ENCODE measurements around the gene TLK2.
A peak's percentile ranks its signal among the peaks of the same experiment; 100 is the strongest.

The TLK2 gene

DNA sequence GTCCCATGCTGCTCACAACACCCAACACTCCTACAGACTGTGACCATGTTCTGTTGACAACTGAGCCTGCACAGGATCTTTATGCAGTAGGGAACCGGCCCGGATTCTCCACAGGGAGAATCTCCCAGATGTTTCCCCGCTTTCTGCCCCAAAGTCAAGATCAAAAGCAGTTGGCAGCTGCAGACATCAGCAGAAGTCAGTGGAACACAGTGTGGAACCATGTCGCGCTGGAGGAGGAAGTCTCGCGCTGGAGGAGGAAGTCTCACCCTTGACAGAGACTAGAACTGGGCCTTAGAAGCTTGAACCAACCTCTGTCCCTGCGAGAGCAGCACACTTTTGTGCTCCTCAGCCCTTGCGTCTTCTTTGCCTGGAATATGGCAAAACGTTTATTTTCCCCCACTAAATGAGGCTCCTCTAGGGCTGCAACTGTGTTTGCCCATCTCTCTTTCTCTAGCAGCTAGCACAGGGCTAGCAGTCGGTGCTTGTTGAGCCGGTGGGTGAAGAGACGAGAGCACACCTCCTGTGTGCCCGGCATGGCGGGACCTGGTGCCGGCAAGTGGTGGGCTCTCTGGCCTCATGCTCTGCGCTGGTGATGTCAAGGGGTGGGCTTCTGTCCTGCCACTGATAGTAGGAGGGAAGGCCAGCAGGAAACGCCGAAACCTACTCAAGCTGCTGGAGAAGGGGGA lies 146.7 kb downstream of the TLK2 start:
- H3K9ac ChIP-seq (ENCODE audit: low read length), result no peak overlapping the region

DNA sequence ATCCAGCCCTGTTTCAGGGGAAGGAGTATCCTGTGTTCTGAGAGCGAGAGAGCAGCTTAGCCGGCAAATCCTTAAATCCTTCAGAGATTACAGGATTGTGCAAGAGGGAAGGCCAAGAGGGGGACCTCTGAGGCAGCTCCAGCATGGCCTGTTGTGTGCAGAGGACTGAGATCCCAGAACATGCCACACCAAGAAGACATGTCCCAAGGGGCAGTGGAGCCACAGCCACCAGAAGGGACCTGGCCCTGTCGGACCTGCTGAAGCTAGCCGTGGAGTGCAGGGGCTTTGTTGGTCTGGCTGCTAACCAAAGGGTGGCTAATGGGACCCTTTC lies 147.2 kb downstream of the TLK2 start:
- Histone ChIP-seq H3K4me1 (ENCODE audit: insufficient read depth, low read length) (peaks cover 16% of the 10 kb centered on the region), H3K27me3 (ENCODE audit: control insufficient read depth in 1 of 2, insufficient read depth in 2 of 2, low read length in 2 of 2) (peaks cover 0 to 32% of the 10 kb centered on the region in 2 donors), H3K36me3 (ENCODE audit: insufficient read depth, low read length) (no peaks in the 10 kb centered on the region), H3K9me3 (ENCODE audit: low read length) (no peaks in the 10 kb centered on the region), H3K27ac (ENCODE audit: low read depth, low read length) (no peak overlapping the region), H3K9ac (ENCODE audit: low read length) (no peak overlapping the region), H3K4me3 (ENCODE audit: low read depth in 1 of 2, low read length in 2 of 2) (no peak overlapping the region)

More for the DNA sequence above, 146.7 kb downstream of the TLK2 start:
- Histone ChIP-seq H3K4me1 (ENCODE audit: insufficient read depth, low read length) (peaks cover 14% of the 10 kb centered on the region), H3K9me3 (ENCODE audit: low read length) (no peaks in the 10 kb centered on the region), H3K4me3 (ENCODE audit: low read depth in 1 of 2, low read length in 2 of 2) (no peak overlapping the region), H3K27ac (ENCODE audit: low read depth, low read length) (no peak overlapping the region), H3K27me3 (ENCODE audit: control insufficient read depth in 1 of 2, insufficient read depth in 2 of 2, low read length in 2 of 2) (peaks cover 0 to 32% of the 10 kb centered on the region in 2 donors), H3K36me3 (ENCODE audit: insufficient read depth, low read length) (no peaks in the 10 kb centered on the region)

DNA sequence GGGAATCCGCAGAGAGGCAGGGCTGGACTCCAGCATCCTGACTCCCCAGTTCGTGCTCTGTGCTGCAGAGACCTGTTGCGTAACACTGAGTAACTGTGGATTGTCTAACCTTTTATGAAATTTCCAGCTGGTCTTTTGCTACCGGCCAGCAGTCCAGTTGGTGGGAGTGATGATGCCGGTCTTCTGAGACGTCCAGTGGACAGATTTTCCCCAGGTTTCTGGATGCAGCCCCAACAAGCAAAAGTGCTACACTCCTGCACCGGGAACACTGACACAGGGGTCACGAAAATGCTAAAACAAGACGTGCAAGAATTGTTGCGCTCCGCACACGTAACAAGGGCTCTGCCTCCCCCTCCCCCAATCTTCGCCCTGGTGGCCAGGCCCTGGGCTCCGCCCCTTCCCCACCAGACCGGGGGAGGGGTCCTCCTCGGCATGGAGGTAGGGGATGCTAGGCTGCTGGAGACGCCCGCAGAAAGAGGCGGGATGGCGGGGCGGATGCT lies 148.1 kb downstream of the TLK2 start:
- no peaks in the 10 kb centered on the region for H3K36me3 ChIP-seq (ENCODE audit: insufficient read depth, low read length)
- H3K4me3 ChIP-seq (ENCODE audit: low read depth in 1 of 2, low read length in 2 of 2), result peak overlapping the region; percentile 34 to 50
- peaks cover 16% of the 10 kb centered on the region for H3K4me1 ChIP-seq (ENCODE audit: insufficient read depth, low read length)
- H3K9me3 ChIP-seq (ENCODE audit: low read length), result no peaks in the 10 kb centered on the region
- H3K27ac ChIP-seq (ENCODE audit: low read depth, low read length), result peak overlapping the region; percentile 76
- no peak overlapping the region for H3K9ac ChIP-seq (ENCODE audit: low read length)
- peaks cover 0 to 32% of the 10 kb centered on the region in 2 donors for H3K27me3 ChIP-seq (ENCODE audit: control insufficient read depth in 1 of 2, insufficient read depth in 2 of 2, low read length in 2 of 2)

DNA sequence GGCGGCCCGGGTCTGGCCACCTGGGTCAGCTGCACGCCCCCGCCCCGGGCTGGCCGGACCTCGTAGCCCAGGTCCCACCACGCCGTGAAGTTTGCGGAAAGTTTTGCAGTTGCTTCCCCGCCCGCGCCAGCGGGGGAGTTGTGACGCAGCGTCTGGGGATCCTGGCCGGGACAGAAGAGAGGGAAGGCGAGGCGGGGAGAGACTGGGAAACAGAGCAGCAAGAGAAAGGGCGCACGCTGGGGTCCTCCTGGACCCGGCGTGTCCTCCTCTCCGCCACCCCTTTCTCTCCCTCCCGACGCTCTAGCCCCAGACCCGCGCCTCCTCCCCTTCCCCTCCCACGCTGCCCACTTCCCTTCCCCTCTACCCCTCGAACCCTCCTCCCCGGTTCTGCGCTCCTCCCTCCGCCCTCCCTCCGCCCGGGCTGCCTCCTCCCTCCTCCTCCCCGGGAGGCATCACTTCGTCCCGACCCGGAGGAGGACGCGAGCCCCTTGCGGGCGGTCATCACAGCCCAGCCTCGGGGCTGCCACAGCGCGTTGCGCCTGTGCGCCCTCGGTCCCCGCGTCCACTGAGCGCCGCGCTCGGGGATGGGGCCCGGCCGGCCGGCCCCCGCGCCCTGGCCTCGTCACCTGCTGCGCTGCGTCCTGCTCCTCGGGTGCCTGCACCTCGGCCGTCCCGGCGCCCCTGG lies 148.7 kb downstream of the TLK2 start, which contains the start of gene MRC2:
MRC2 (plus strand) TSS at position 452 of the 685 bp plus-strand sequence; CDS start at position 585, 133 bp downstream.
- no peaks in the 10 kb centered on the region for H3K9me3 ChIP-seq (ENCODE audit: low read length)
- H3K4me1 ChIP-seq (ENCODE audit: insufficient read depth, low read length), result peaks cover 16% of the 10 kb centered on the region
- peak within 1 kb of the TSS; percentile 76 for H3K27ac ChIP-seq (ENCODE audit: low read depth, low read length)
- H3K4me3 ChIP-seq (ENCODE audit: low read depth in 1 of 2, low read length in 2 of 2), result peak within 1 kb of the TSS; percentile 34 to 50
- no peak within 1 kb of the TSS for H3K9ac ChIP-seq (ENCODE audit: low read length)
- no peaks in the 10 kb centered on the region for H3K36me3 ChIP-seq (ENCODE audit: insufficient read depth, low read length)
- H3K27me3 ChIP-seq (ENCODE audit: control insufficient read depth in 1 of 2, insufficient read depth in 2 of 2, low read length in 2 of 2), result peaks cover 0 to 32% of the 10 kb centered on the region in 2 donors

DNA sequence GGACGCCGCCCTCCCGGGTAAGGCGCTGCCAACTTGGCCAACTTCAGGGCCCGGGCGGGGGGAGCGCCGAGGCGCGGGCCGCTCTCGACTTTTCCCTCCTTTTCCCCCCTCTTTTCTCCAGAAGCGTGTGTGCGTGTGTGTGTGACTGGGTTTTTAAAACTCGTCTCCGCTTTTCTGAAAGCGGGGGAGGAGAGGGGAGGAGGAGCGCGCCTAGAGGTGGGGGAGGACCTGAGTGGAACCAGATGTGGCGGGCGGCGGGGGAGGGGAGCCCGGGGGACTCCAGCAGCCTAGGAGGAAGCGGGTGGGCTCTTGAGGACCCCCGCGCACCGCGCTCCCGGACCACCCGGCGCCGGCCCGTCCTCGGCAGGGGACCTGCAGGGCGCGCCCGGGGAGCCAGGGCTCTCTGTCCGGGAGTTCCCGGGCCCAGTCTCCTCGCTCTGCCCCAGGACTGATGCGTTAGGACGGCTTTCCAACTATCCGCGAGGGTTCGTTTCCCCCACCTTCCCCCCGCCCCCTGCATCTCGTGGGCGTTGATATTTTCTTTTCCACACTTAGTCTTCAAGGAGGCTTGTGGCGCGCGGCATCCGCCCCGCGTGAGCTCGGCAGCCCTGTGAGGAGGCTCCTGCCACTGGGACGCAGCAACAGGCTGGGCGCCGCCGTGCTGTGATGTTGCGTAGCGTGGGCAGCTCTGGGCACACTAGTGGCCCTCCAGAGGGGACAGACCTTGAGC lies 149.4 kb downstream of the TLK2 start:
- Histone ChIP-seq H3K36me3 (ENCODE audit: insufficient read depth, low read length) (no peaks in the 10 kb centered on the region), H3K9me3 (ENCODE audit: low read length) (no peaks in the 10 kb centered on the region), H3K9ac (ENCODE audit: low read length) (no peak overlapping the region), H3K27ac (ENCODE audit: low read depth, low read length) (peak overlapping the region; percentile 48), H3K27me3 (ENCODE audit: control insufficient read depth in 1 of 2, insufficient read depth in 2 of 2, low read length in 2 of 2) (peaks cover 0 to 32% of the 10 kb centered on the region in 2 donors), H3K4me3 (ENCODE audit: low read depth in 1 of 2, low read length in 2 of 2) (peak overlapping the region; percentile 21 to 50), H3K4me1 (ENCODE audit: insufficient read depth, low read length) (peaks cover 16% of the 10 kb centered on the region)

DNA sequence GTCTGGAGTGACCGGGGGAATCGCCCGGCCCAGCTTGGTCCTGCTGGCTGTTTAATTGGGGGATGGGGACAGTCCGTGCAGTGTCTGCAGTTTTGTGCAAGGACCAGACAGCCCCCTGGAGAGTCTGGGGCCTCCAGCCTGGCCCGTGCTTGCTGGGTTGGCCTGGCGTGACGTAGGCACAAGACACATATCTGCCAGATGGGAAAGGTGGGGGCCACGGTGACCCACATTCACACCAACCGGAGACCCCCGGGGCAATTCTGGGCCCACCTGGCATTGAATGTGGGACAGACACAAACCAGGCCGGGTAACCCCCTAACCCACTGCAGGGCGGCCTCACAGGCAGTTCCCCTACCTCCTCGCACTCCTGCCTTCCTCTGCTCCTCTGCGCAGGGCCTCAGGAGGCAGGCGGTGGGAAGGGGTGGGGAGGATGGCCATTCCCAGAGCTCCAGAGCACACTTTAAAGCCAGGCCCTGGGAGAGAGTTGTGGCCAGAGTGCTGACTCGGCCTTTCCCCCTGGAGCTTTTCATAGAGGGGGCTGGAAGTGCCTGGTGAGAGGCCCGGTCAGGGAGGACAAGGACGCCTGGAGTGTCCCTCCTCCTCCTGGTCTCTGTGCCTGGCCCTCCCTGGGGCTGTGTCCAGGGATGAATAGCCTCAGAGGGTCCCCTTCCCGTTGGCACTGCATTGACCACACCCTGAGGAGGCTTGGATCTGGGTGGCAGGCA lies 150.4 kb downstream of the TLK2 start:
- no peak overlapping the region for H3K9ac ChIP-seq (ENCODE audit: low read length)
- no peaks in the 10 kb centered on the region for H3K9me3 ChIP-seq (ENCODE audit: low read length)
- no peaks in the 10 kb centered on the region for H3K36me3 ChIP-seq (ENCODE audit: insufficient read depth, low read length)
- H3K4me3 ChIP-seq (ENCODE audit: low read depth in 1 of 2, low read length in 2 of 2), result peak overlapping the region; percentile 21 to 50
- peaks cover 0 to 32% of the 10 kb centered on the region in 2 donors for H3K27me3 ChIP-seq (ENCODE audit: control insufficient read depth in 1 of 2, insufficient read depth in 2 of 2, low read length in 2 of 2)
- peaks cover 16% of the 10 kb centered on the region for H3K4me1 ChIP-seq (ENCODE audit: insufficient read depth, low read length)
- no peak overlapping the region for H3K27ac ChIP-seq (ENCODE audit: low read depth, low read length)

DNA sequence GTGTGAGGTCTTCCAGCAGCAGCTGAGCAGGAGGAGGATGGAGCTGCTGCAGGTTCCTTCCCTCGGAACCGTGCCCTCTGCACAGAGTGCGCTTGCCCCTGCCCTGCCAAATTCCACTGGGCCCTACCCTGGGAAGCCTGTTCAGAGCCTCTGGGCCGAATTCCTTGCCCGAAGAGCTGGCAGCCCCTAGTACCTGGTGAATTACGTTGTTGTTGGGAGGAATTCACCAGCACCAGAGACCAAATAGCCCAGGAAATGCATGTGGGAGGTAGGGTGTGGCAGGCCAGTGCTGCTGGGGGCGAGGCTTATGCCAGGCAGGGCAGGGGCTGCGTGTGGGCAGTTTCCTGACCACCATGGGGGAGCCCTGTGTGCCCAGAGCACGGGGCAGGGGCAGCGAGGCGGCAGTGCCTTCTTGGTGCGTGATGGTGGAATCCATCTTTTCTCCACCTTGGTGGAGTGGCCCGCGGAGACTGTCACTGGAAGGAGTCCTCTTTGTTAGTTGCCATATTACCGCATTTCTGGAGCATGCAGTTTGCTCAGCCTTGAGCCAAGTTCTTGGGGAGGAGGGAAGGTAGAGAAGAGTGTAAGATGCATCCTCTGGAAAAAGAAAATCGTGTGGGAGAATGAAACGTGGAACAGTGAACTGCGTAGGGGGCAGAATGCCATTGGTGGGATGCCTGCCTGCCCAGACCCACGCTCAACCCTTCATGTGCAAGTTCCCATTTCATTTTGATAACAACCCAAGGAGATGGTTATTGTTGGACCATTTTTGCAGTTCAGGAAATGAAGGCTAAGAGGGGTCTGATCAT lies 151.1 kb downstream of the TLK2 start:
- peaks cover 16% of the 10 kb centered on the region for H3K4me1 ChIP-seq (ENCODE audit: insufficient read depth, low read length)

DNA sequence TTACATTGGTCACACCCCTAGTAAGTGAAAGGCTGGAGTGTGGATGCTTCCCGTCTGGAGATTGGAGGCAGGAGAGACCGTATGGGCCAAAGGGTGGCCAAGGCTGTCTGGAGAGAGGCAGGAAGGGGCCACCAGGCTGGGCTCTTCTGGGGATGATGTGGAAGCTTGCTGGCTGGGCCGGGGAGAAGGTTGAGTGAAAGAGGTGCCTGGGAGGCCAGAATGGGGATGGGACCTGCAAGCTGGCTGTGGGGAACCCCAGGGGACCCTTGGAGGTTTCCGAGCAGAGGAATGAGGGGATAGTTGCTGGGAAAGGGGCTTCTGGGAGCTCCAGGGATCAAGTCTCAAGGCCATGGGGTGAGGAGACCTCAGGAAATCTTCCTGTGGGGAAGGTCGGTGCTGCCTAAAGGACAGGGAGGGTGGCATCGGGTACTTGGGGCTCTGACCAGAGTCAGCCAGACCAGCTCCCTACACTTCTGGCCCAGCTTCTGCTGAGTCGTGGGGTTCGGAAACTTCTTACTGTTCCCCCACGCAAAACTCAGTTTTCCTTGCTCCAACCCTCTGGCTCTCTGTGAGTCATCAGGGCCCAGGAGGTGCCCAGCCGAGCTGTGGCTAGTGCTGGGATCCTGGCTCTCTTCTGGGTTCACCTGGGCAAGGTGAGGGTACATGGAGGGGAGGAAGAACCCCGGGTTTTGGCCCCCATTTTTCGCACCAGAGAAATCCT lies 151.9 kb downstream of the TLK2 start:
- H3K9me3 ChIP-seq (ENCODE audit: low read length), result no peaks in the 10 kb centered on the region
- H3K4me3 ChIP-seq (ENCODE audit: low read depth in 1 of 2, low read length in 2 of 2), result no peak overlapping the region
- H3K9ac ChIP-seq (ENCODE audit: low read length), result no peak overlapping the region
- peaks cover 16% of the 10 kb centered on the region for H3K4me1 ChIP-seq (ENCODE audit: insufficient read depth, low read length)
- H3K27me3 ChIP-seq (ENCODE audit: control insufficient read depth in 1 of 2, insufficient read depth in 2 of 2, low read length in 2 of 2), result peaks cover 0 to 32% of the 10 kb centered on the region in 2 donors
- no peaks in the 10 kb centered on the region for H3K36me3 ChIP-seq (ENCODE audit: insufficient read depth, low read length)
- H3K27ac ChIP-seq (ENCODE audit: low read depth, low read length), result no peak overlapping the region

More for the DNA sequence above, 151.1 kb downstream of the TLK2 start:
- peaks cover 0 to 32% of the 10 kb centered on the region in 2 donors for H3K27me3 ChIP-seq (ENCODE audit: control insufficient read depth in 1 of 2, insufficient read depth in 2 of 2, low read length in 2 of 2)
- H3K9me3 ChIP-seq (ENCODE audit: low read length), result no peaks in the 10 kb centered on the region
- no peak overlapping the region for H3K27ac ChIP-seq (ENCODE audit: low read depth, low read length)
- no peak overlapping the region for H3K9ac ChIP-seq (ENCODE audit: low read length)
- H3K4me3 ChIP-seq (ENCODE audit: low read depth in 1 of 2, low read length in 2 of 2), result peak overlapping the region in 1 of 2 donors; percentile 50
- H3K36me3 ChIP-seq (ENCODE audit: insufficient read depth, low read length), result no peaks in the 10 kb centered on the region

DNA sequence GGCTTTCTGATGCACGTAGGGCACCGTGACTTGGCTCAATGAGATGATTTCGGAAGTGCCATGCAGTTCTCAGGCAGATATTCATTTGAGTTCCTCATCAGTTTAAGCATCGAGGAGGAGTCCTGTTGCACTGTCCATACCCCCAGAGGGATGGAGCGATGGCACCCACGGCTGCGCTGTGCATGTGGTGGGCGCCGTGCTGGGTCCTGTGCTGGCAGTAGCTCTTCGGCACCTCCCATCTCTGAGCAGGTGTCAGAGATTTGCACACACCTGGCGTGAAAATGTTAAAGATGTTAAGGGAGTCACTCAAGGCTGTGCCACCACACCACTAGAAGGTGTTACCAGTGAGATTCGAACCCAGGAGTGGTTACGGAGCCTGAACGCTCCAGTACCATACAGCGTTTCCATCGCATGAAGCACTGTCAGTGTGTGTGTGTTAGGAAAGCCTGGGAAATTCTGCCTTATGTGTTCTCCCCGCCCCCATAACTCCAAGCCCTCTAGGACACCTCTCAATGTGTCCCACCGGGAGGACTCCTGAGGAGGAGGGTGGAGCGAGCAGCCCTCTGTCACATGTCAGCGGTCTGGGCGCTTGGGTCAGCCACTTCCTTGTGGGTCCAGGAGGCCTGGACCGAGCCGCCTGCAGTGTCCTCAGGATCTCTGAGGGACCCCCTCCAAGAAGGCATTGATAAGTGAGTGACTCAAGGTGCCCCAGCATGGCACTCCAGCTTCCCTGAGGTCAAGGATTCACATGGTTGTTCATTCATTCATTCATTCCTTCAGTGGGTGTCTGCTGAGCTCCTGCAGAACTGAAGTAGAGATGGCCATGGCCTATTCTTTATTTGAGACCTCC lies 152.7 kb downstream of the TLK2 start:
- Histone ChIP-seq H3K27ac (ENCODE audit: low read depth, low read length) (no peak overlapping the region), H3K4me1 (ENCODE audit: insufficient read depth, low read length) (peaks cover 12% of the 10 kb centered on the region), H3K27me3 (ENCODE audit: control insufficient read depth in 1 of 2, insufficient read depth in 2 of 2, low read length in 2 of 2) (peaks cover 0 to 32% of the 10 kb centered on the region in 2 donors), H3K9me3 (ENCODE audit: low read length) (no peaks in the 10 kb centered on the region), H3K9ac (ENCODE audit: low read length) (no peak overlapping the region), H3K36me3 (ENCODE audit: insufficient read depth, low read length) (no peaks in the 10 kb centered on the region), H3K4me3 (ENCODE audit: low read depth in 1 of 2, low read length in 2 of 2) (no peak overlapping the region)

Measured in muscle layer of colon (tissue), 2 donors.